Keratinocyte (primary cell): ENCODE data around the gene COX5A. TPM values are rescaled to one million over a fixed set of nuclear protein-coding genes. Genes with fewer than 3 reads are reported as not detected.

Experiments used
- DNase-seq: peaks from one replicate; pipeline ENCODE4 v3.0.0-alpha.2; 2011; ENCODE audit warnings: low read depth, missing footprints, low spot score
- FAIRE-seq: peaks from 2 replicates; lab custom pipeline; 2011; peaks lifted over from hg19 to GRCh38; lab: Jason Lieb, UNC
- H2AFZ ChIP-seq: 2 replicates; pipeline ENCODE4 v1.6.0; 2012; ENCODE audit warnings: low read length, control low read depth, inconsistent platforms; ENCODE audit not compliant: control insufficient read depth
- H3K27ac ChIP-seq: 2 replicates; pipeline ENCODE4 v1.5.1; 2011; ENCODE audit warnings: low read length; ENCODE audit not compliant: control insufficient read depth, insufficient read depth
- H3K27me3 ChIP-seq: 3 replicates; pipeline ENCODE4 v1.6.0; 2011; ENCODE audit warnings: low read length; ENCODE audit not compliant: control insufficient read depth, insufficient read depth; ENCODE audit errors: extremely low read depth
- H3K36me3 ChIP-seq, 2 experiments: 2 replicates in 1 of 2; 3 replicates in 1 of 2; pipeline ENCODE4 v1.5.1; 2011; ENCODE audit warnings: low read length in 2 of 2, mild to moderate bottlenecking in 1 of 2; ENCODE audit not compliant: control insufficient read depth in 2 of 2, insufficient read depth in 2 of 2; ENCODE audit errors: extremely low read depth in 1 of 2
- H3K4me1 ChIP-seq: 3 replicates; pipeline ENCODE4 v1.5.1; 2011; ENCODE audit warnings: low read length; ENCODE audit not compliant: control insufficient read depth, insufficient read depth; ENCODE audit errors: extremely low read depth
- H3K4me2 ChIP-seq: 3 replicates; pipeline ENCODE4 v1.6.0; 2011; ENCODE audit warnings: low read depth, low read length; ENCODE audit not compliant: control insufficient read depth, insufficient read depth; ENCODE audit errors: extremely low read depth
- H3K4me3 ChIP-seq, 3 experiments: fragments of 200-600 bp in 1 of 3; sonication (generic) in 1 of 3; 2 replicates in 2 of 3; 3 replicates in 1 of 3; pipeline ENCODE4 v1.5.1; 2011 to 2016; ENCODE audit warnings: low read length in 3 of 3, mild to moderate bottlenecking in 3 of 3, control low read depth in 2 of 3, inconsistent platforms in 1 of 3, low read depth in 1 of 3, mixed read lengths in 1 of 3, mixed run types in 1 of 3, moderate library complexity in 1 of 3; ENCODE audit not compliant: control insufficient read depth in 2 of 3, insufficient read depth in 2 of 3; ENCODE audit errors: extremely low read depth in 1 of 3
- H3K79me2 ChIP-seq: 2 replicates; pipeline ENCODE4 v1.6.0; 2012; ENCODE audit warnings: low read length; ENCODE audit not compliant: control insufficient read depth, insufficient read depth
- H3K9ac ChIP-seq: 3 replicates; pipeline ENCODE4 v1.6.0; 2011; ENCODE audit warnings: low read length; ENCODE audit not compliant: control insufficient read depth, insufficient read depth; ENCODE audit errors: extremely low read depth
- H3K9me1 ChIP-seq: 3 replicates; pipeline ENCODE4 v1.6.0; 2011; ENCODE audit warnings: low read length; ENCODE audit not compliant: control insufficient read depth, insufficient read depth; ENCODE audit errors: extremely low read depth
- H3K9me3 ChIP-seq: 2 replicates; pipeline ENCODE4 v1.5.1; 2012; ENCODE audit warnings: low read depth, low read length; ENCODE audit not compliant: control insufficient read depth
- H4K20me1 ChIP-seq: 3 replicates; pipeline ENCODE4 v1.6.0; 2011; ENCODE audit warnings: low read length; ENCODE audit not compliant: control insufficient read depth, insufficient read depth; ENCODE audit errors: extremely low read depth
- EZH2 ChIP-seq: IDR thresholded peaks from one replicate; pipeline ENCODE4 v1.6.1; 2012; ENCODE audit warnings: inconsistent platforms, mild to moderate bottlenecking, low read length, moderate library complexity
- dilution Hi-C: fragments of 300-500 bp; cut with MboI; formaldehyde crosslinking; loops from one replicate; pipeline ENCODE4 v1.7.0; 2020; ENCODE audit warnings: low sequenced_read_pairs; ENCODE audit not compliant: extremely low pct_ligation_motif_present
- polyA plus RNA-seq, 5 experiments: library from polyadenylated mRNA; depleted of rRNA in 3 of 5; stranded (reverse) in 3 of 5; stranded (forward) in 1 of 5; unstranded in 1 of 5; fragments of >200 nt; gene quantifications; 1 replicate in 1 of 5; 2 replicates in 3 of 5; 3 replicates in 1 of 5; pipeline versions ENCODE4 v1.2.1 to v1.2.3, GENCODE V29; 2011 to 2012; ENCODE audit warnings: missing spikeins in 2 of 5, low read depth in 1 of 5, low replicate concordance in 1 of 5
- TF ChIP-seq, protein P1 (sequence below), 3 experiments: IDR thresholded peaks in 1 of 3; conservative IDR thresholded peaks in 1 of 3; optimal IDR thresholded peaks in 1 of 3; 2 replicates in 2 of 3; 3 replicates in 1 of 3; pipeline versions ENCODE3 to v1.5.1; 2011; ENCODE audit warnings: low read length in 3 of 3, mild to moderate bottlenecking in 3 of 3, moderate library complexity in 2 of 3, control low read depth in 1 of 3, inconsistent platforms in 1 of 3; ENCODE audit not compliant: insufficient read depth in 2 of 3; ENCODE audit errors: extremely low read depth in 1 of 3

The COX5A gene
- polyA plus RNA-seq, 1 donor (not counting 4 experiments of a cell fraction or from before 2014, with no cell fraction given) = 217 TPM

GRCh38 chr15:74890665-74890960 lies 47.3 kb downstream of the COX5A start:
- dilution Hi-C loops = no loop called here
- H3K36me3 ChIP-seq = peaks cover 2 to 6% of the 10 kb centered on the region in 2 experiments
- no peak for FAIRE-seq
- H3K4me1 ChIP-seq = peaks cover 24% of the 10 kb centered on the region
- no peaks in the 10 kb centered on the region for H4K20me1 ChIP-seq
- no peaks in the 10 kb centered on the region for H3K9me1 ChIP-seq
- H2AFZ ChIP-seq = no peak overlapping the region
- no peaks in the 10 kb centered on the region for H3K9me3 ChIP-seq
- peaks cover 6% of the 10 kb centered on the region for H3K79me2 ChIP-seq
- H3K27me3 ChIP-seq = no peaks in the 10 kb centered on the region
- peak overlapping the region; percentile 90 for H3K4me2 ChIP-seq
- TF ChIP-seq, protein P1, sequence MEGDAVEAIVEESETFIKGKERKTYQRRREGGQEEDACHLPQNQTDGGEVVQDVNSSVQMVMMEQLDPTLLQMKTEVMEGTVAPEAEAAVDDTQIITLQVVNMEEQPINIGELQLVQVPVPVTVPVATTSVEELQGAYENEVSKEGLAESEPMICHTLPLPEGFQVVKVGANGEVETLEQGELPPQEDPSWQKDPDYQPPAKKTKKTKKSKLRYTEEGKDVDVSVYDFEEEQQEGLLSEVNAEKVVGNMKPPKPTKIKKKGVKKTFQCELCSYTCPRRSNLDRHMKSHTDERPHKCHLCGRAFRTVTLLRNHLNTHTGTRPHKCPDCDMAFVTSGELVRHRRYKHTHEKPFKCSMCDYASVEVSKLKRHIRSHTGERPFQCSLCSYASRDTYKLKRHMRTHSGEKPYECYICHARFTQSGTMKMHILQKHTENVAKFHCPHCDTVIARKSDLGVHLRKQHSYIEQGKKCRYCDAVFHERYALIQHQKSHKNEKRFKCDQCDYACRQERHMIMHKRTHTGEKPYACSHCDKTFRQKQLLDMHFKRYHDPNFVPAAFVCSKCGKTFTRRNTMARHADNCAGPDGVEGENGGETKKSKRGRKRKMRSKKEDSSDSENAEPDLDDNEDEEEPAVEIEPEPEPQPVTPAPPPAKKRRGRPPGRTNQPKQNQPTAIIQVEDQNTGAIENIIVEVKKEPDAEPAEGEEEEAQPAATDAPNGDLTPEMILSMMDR (optimal IDR thresholded peaks at IDR 0.05 in 1 of 3, IDR thresholded peaks at IDR 0.05 in 1 of 3, conservative IDR thresholded peaks at IDR 0.05 in 1 of 3; ENCODE audit: extremely low read depth in 1 of 3, insufficient read depth in 2 of 3, low read length in 3 of 3) = no peak
- no peak for TF ChIP-seq EZH2
- H3K4me3 ChIP-seq = peak overlapping the region; percentile 82 to 95 (median 89)
- peak overlapping the region; percentile 74 for H3K27ac ChIP-seq
- DNase-seq = no peak
- H3K9ac ChIP-seq = peak overlapping the region; percentile 89

DNA sequence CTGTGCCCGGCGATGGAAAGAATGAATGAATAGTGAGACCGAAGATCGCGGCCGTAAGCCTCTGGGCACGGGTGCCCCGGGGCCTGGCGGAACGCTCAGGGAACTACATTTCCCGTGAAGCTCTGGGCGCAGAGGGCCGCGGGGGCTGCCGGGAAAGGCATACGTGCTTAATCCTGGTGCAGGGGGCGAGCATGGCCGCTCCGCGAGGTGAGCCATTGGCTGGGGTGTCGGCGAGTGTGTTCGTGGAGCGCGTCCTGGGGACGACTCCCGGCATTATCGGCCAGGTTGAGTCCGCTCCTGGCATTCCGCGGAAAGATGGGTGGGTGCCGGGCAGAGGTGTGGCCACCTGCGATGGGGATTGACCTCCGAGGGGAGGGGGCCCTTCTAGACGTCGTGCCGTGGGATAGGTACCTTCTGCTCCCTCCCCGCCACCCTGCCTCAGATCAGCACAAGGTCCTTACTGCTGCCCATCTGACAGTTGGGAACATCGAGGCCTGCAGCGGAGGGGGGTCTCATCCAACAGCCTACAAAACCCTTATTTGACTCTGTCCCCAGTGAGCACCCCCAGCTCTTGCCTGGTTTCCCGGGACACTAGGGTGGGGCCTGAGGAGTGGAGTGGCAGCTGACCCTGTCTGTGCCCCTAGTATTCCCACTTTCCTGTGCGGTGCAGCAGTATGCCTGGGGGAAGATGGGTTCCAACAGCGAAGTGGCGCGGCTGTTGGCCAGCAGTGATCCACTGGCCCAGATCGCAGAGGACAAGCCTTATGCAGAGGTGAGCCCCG lies 47.8 kb downstream of the COX5A start, which contains the start of gene MPI:
MPI (plus strand) TSS at position 160 of the 782 bp plus-strand sequence; CDS start at position 192, 32 bp downstream.
- FAIRE-seq = no peak
- peaks cover 6% of the 10 kb centered on the region for H3K79me2 ChIP-seq
- no peaks in the 10 kb centered on the region for H3K9me3 ChIP-seq
- H3K4me3 ChIP-seq = peak within 1 kb of the TSS; percentile 82 to 95 (median 89)
- peak within 1 kb of the TSS; percentile 74 for H3K27ac ChIP-seq
- no peaks in the 10 kb centered on the region for H4K20me1 ChIP-seq
- TF ChIP-seq, protein P1 (optimal IDR thresholded peaks at IDR 0.05 in 1 of 3, IDR thresholded peaks at IDR 0.05 in 1 of 3, conservative IDR thresholded peaks at IDR 0.05 in 1 of 3; ENCODE audit: extremely low read depth in 1 of 3, insufficient read depth in 2 of 3, low read length in 3 of 3) = no peak
- no peak for TF ChIP-seq EZH2
- dilution Hi-C loops = no loop called here
- H3K9me1 ChIP-seq = no peaks in the 10 kb centered on the region
- peaks cover 28% of the 10 kb centered on the region for H3K4me1 ChIP-seq
- peaks cover 2 to 6% of the 10 kb centered on the region in 2 experiments for H3K36me3 ChIP-seq
- no peaks in the 10 kb centered on the region for H3K27me3 ChIP-seq
- no peak for DNase-seq
- peak within 1 kb of the TSS; percentile 90 for H3K4me2 ChIP-seq
- H3K9ac ChIP-seq = peak within 1 kb of the TSS; percentile 89
- peak within 1 kb of the TSS; percentile 97 for H2AFZ ChIP-seq
